ENCODE results near the gene ZNF320. TPM values are rescaled to one million over a fixed set of nuclear protein-coding genes. Genes with fewer than 3 reads are reported as not detected.

The ZNF320 gene
- total RNA-seq, 4 donors from 2014 or later, result 3.6 to 67.6 (median 15.2) TPM

DNA sequence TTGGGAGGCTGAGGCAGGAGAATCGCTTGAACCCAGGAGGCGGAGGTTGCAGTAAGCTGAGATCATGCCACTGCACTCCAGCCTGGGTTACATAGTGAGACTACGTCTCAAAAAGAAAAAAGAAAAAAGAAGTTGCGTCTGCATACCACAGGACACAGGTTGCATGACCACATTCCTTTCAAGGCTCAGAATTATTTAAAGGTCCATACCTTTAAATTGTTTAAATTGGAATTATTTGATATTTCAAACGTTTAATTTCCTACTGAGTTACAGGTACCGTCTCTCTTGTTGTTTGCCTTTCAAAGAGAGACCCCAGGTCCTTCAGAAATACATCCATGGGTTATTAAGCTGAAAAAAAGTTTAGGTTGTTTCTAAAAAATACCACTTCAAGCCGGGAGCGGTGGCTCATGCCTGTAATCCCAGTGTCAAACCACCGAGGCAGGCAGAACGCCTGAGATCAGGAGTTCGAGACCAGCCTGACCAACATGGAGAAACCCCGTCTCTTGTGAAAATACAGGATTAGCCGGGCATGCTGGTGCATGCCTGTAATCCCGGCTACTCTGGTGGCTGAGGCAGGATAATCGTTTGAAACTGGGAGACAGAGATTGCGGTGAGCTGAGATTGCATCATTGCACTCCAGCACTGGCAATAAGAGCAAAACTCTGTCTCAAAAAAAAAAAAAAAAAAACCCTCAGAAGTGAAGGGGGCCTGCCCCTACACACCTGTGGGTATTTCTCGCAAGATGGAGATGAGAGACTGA, 46.6 kb upstream of the ZNF320 start:
- Histone ChIP-seq H3K27me3 (no peaks in the 10 kb centered on the region), H3K27ac (no peak overlapping the region), H3K36me3 (no peaks in the 10 kb centered on the region), H3K4me3 (no peak overlapping the region), H3K4me1 (no peaks in the 10 kb centered on the region), H3K9me3 (peaks cover 0 to 12% of the 10 kb centered on the region in 2 donors)
- no peak for DNase-seq
- no peak for TF ChIP-seq POLR2A (IDR thresholded peaks at IDR 0.05)
- TF ChIP-seq, protein P1, sequence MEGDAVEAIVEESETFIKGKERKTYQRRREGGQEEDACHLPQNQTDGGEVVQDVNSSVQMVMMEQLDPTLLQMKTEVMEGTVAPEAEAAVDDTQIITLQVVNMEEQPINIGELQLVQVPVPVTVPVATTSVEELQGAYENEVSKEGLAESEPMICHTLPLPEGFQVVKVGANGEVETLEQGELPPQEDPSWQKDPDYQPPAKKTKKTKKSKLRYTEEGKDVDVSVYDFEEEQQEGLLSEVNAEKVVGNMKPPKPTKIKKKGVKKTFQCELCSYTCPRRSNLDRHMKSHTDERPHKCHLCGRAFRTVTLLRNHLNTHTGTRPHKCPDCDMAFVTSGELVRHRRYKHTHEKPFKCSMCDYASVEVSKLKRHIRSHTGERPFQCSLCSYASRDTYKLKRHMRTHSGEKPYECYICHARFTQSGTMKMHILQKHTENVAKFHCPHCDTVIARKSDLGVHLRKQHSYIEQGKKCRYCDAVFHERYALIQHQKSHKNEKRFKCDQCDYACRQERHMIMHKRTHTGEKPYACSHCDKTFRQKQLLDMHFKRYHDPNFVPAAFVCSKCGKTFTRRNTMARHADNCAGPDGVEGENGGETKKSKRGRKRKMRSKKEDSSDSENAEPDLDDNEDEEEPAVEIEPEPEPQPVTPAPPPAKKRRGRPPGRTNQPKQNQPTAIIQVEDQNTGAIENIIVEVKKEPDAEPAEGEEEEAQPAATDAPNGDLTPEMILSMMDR (IDR thresholded peaks at IDR 0.05), result no peak
- intact Hi-C loops (cut with DNase I; ENCODE audit: low total_unique reads), result no loop called here

DNA sequence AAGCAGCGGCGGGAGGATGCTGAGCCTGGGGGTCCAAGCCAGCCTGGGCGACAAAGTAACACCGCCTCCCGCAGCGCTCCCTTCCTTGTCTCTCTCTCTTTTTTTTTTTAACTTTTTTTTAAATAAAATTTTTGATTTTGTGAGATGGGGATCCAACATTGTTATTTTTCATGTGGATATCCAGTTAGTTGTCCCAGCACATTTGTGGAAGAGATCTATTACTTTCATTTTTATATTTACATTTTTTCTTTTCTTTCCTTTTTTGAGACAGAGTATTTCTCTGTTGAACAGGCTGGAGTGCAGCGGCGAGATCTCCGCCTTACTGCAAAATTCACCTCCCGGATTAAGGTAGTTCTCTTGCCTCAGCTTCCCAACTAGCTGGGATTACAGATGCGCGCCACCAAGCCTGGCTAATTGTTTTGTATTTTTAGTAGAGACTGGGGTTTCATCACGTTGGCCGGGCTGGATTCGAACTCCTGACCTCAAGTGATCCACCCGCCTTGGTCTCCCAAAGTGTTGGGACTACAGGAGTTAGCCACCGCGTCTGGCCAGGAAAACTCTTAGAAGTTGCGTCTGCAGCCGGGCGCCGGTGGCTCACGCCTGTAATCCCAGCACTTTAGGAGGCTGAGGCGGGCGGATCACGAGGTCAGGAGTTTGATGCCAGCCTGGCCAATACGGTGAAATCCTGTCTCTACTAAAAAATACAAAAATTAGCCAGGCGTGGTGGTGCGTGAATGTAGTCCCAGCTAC, 45.9 kb upstream of the ZNF320 start:
- TF ChIP-seq POLR2A (IDR thresholded peaks at IDR 0.05), result no peak
- TF ChIP-seq, protein P1 (IDR thresholded peaks at IDR 0.05), result no peak
- intact Hi-C loops (cut with DNase I; ENCODE audit: low total_unique reads), result no loop called here
- H3K27me3 ChIP-seq, result no peaks in the 10 kb centered on the region

DNA sequence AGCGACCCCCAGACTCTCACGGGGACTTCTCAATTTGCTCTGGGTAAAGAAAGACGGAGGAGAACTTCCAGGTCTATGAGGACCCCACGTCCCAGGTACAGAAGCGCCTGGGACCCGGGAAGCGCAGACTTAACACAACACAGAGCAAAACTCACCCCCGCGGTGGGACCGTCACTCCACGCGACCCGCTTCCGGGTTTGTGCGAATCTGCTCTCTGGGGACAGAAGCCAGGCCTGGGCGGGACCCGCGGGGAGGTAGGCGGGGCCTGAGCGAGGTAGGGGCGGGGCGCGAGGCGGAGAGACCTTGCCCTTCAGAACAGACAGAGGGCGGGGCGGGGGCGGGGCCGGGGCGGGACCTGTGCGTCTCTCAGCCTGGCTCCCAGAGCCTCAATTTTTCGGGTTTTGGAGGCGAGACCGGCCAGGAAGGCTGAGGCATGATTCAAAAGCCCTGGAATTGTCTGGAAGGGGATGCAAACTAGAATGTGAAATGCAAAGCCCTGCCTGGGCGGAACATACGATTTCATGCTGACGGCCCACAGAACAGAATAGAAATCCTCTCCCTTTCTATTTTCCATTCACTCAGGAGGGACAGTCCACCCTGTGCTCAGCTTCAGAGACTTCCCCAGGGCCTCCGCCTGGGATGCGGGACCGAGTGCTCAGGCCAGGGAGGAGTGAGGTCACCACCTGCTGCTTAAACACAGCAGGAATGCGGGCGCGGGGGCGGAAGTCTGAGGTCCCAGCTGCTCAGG, 45.1 kb upstream of the ZNF320 start:
- Histone ChIP-seq H3K27ac (peak overlapping the region; percentile 82 to 86), H3K9me3 (no peaks in the 10 kb centered on the region), H3K4me1 (no peaks in the 10 kb centered on the region), H3K27me3 (no peaks in the 10 kb centered on the region), H3K36me3 (no peaks in the 10 kb centered on the region), H3K4me3 (peak overlapping the region; percentile 66 to 91)
- DNase-seq, result peak; percentile 94 to 98
- intact Hi-C loops (cut with DNase I; ENCODE audit: low total_unique reads), result no loop called here
- peak; percentile 23 to 83 for TF ChIP-seq POLR2A (IDR thresholded peaks at IDR 0.05)
- TF ChIP-seq, protein P1 (IDR thresholded peaks at IDR 0.05), result peak in 1 of 4 experiments; percentile 7

More for the DNA sequence above, 45.9 kb upstream of the ZNF320 start:
- Histone ChIP-seq H3K27ac (peak overlapping the region; percentile 74 to 86), H3K36me3 (no peaks in the 10 kb centered on the region), H3K4me1 (no peaks in the 10 kb centered on the region), H3K9me3 (peaks cover 0 to 5% of the 10 kb centered on the region in 2 donors), H3K4me3 (peak overlapping the region; percentile 66 to 91)
- DNase-seq, result no peak

DNA sequence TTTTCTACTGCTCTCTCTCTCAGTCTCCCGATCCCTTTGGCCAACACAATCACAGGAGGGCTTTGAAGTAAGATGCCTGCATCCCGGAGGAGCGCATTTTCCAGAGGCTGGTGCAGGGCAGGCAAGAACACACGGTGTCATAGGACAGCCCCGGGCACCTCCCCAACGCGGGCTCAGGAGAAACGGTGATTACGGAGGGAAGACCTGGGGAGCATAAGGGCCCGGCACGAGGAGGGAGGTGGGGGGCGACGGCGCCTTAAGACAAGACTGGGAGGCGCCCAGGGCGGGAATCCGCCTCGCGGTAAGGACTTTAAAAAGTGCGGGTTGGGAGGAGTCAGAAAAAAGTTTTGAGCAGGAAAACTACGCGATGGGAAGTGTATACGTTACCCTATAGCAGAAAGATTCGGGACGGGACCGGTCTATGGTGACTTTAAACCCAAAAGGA, 44.5 kb upstream of the ZNF320 start:
- H3K27ac ChIP-seq, result peak overlapping the region; percentile 82 to 86
- intact Hi-C loops (cut with DNase I; ENCODE audit: low total_unique reads), result no loop called here
- DNase-seq, result peak; percentile 36 to 41

More for the DNA sequence above, 44.5 kb upstream of the ZNF320 start:
- no peaks in the 10 kb centered on the region for H3K4me1 ChIP-seq
- no peak for TF ChIP-seq POLR2A (IDR thresholded peaks at IDR 0.05)
- TF ChIP-seq, protein P1 (IDR thresholded peaks at IDR 0.05), result no peak
- no peaks in the 10 kb centered on the region for H3K27me3 ChIP-seq
- H3K4me3 ChIP-seq, result peak overlapping the region; percentile 66 to 91
- H3K36me3 ChIP-seq, result no peaks in the 10 kb centered on the region
- no peaks in the 10 kb centered on the region for H3K9me3 ChIP-seq

Measured in uterus (tissue), 4 donors.